Astrocyte (in vitro differentiated cells and primary cell): Measurements from ENCODE around the gene CHST11. TPM values are rescaled to one million over a fixed set of nuclear protein-coding genes. Genes with fewer than 3 reads are reported as not detected.
A peak's percentile ranks its signal among the peaks of the same experiment; 100 is the strongest.

Experiments
- DNase-seq: peaks from one replicate; pipeline ENCODE4 v3.0.0-alpha.2; 2010; ENCODE audit warnings: low read depth
- FAIRE-seq: peaks from 2 replicates; lab custom pipeline; 2011; peaks lifted over from hg19 to GRCh38; lab: Jason Lieb, UNC
- H2AFZ ChIP-seq: 2 replicates; pipeline ENCODE4 v1.6.0; 2012; ENCODE audit warnings: low read depth, low read length, inconsistent platforms
- H3K27ac ChIP-seq: 2 replicates; pipeline ENCODE4 v1.5.1; 2011; ENCODE audit warnings: low read depth, low read length, inconsistent platforms
- H3K27me3 ChIP-seq: 2 replicates; pipeline ENCODE4 v1.6.0; 2011; ENCODE audit warnings: low read length, inconsistent platforms; ENCODE audit not compliant: insufficient read depth
- H3K36me3 ChIP-seq: 2 replicates; pipeline ENCODE4 v1.5.1; 2011; ENCODE audit warnings: low read length, inconsistent platforms; ENCODE audit not compliant: insufficient read depth
- H3K4me1 ChIP-seq: 2 replicates; pipeline ENCODE4 v1.5.1; 2011; ENCODE audit warnings: low read length, inconsistent platforms; ENCODE audit not compliant: insufficient read depth
- H3K4me2 ChIP-seq: 2 replicates; pipeline ENCODE4 v1.6.0; 2012; ENCODE audit warnings: low read length, inconsistent platforms
- H3K4me3 ChIP-seq: 2 replicates; pipeline ENCODE4 v1.5.1; 2011; ENCODE audit warnings: low read depth, mild to moderate bottlenecking, low read length, inconsistent platforms; ENCODE audit not compliant: insufficient read depth
- H3K79me2 ChIP-seq: 2 replicates; pipeline ENCODE4 v1.6.0; 2012; ENCODE audit warnings: mild to moderate bottlenecking, low read length, inconsistent platforms; ENCODE audit not compliant: insufficient read depth
- H3K9ac ChIP-seq: 2 replicates; pipeline ENCODE4 v1.6.0; 2012; ENCODE audit warnings: mild to moderate bottlenecking, low read length, inconsistent platforms
- H3K9me3 ChIP-seq: 2 replicates; pipeline ENCODE4 v1.5.1; 2012; ENCODE audit warnings: low read depth, mild to moderate bottlenecking, low read length, inconsistent platforms; ENCODE audit not compliant: insufficient read depth
- H4K20me1 ChIP-seq: 2 replicates; pipeline ENCODE4 v1.6.0; 2012; ENCODE audit warnings: low read length, inconsistent platforms; ENCODE audit not compliant: insufficient read depth
- H3K27ac Mint-ChIP-seq: one replicate; pipeline ENCODE4 v1.8.0; 2021; ENCODE audit warnings: mild to moderate bottlenecking, mixed read lengths; ENCODE audit not compliant: unreplicated experiment
- H3K27me3 Mint-ChIP-seq: one replicate; pipeline ENCODE4 v1.8.0; 2021; ENCODE audit warnings: low read depth, mixed read lengths; ENCODE audit not compliant: unreplicated experiment
- H3K36me3 Mint-ChIP-seq: one replicate; pipeline ENCODE4 v1.8.0; 2021; ENCODE audit warnings: low read depth, mixed read lengths; ENCODE audit not compliant: unreplicated experiment
- H3K4me1 Mint-ChIP-seq: one replicate; pipeline ENCODE4 v1.8.0; 2021; ENCODE audit warnings: low read depth, mixed read lengths; ENCODE audit not compliant: unreplicated experiment
- H3K4me3 Mint-ChIP-seq: one replicate; pipeline ENCODE4 v1.8.0; 2021; ENCODE audit warnings: mild to moderate bottlenecking, moderate library complexity, mixed read lengths; ENCODE audit not compliant: unreplicated experiment
- H3K9me3 Mint-ChIP-seq: one replicate; pipeline ENCODE4 v1.8.0; 2021; ENCODE audit warnings: mild to moderate bottlenecking, mixed read lengths; ENCODE audit not compliant: unreplicated experiment
- CTCF ChIP-seq: IDR thresholded peaks from 2 replicates; pipeline ENCODE4 v1.5.1; 2011; ENCODE audit warnings: low read depth, mild to moderate bottlenecking, inconsistent platforms, low read length, moderate library complexity; ENCODE audit not compliant: insufficient read depth
- EZH2 ChIP-seq: IDR thresholded peaks from 2 replicates; pipeline ENCODE4 v1.6.1; 2012; ENCODE audit warnings: mild to moderate bottlenecking, low read length, inconsistent platforms; ENCODE audit not compliant: insufficient read depth
- total RNA-seq: library from RNA; stranded (reverse); gene quantifications from 2 replicates; pipeline ENCODE4 v1.2.1, GENCODE V29; 2021

Gene CHST11
- total RNA-seq, 1 donor from 2014 or later, result 30.2 TPM

GRCh38 chr12:104579718-104580495 lies 123.2 kb downstream of the CHST11 start:
- DNase-seq, result peak; percentile 51
- no peak overlapping the region for H3K4me2 ChIP-seq
- H3K79me2 ChIP-seq, result peaks cover 41% of the 10 kb centered on the region
- H3K9me3 Mint-ChIP-seq, result no peaks in the 10 kb centered on the region
- no peaks in the 10 kb centered on the region for H3K27me3 Mint-ChIP-seq
- H3K4me3 Mint-ChIP-seq, result no peak overlapping the region
- H4K20me1 ChIP-seq, result no peaks in the 10 kb centered on the region
- H3K9me3 ChIP-seq, result no peaks in the 10 kb centered on the region
- FAIRE-seq, result no peak
- no peak overlapping the region for H3K27ac ChIP-seq
- H3K27me3 ChIP-seq, result no peaks in the 10 kb centered on the region
- TF ChIP-seq CTCF, result no peak
- no peak for TF ChIP-seq EZH2
- H3K9ac ChIP-seq, result no peak overlapping the region
- H3K4me1 ChIP-seq, result peaks cover 37% of the 10 kb centered on the region
- no peaks in the 10 kb centered on the region for H3K36me3 ChIP-seq
- peaks cover 52% of the 10 kb centered on the region for H3K4me1 Mint-ChIP-seq
- H3K27ac Mint-ChIP-seq, result peak overlapping the region; percentile 77
- H3K4me3 ChIP-seq, result no peak overlapping the region
- H2AFZ ChIP-seq, result no peak overlapping the region
- H3K36me3 Mint-ChIP-seq, result no peaks in the 10 kb centered on the region

- H3K9me3 Mint-ChIP-seq, result peaks cover 4% of the 10 kb centered on the region
- Histone ChIP-seq H3K36me3 (no peaks in the 10 kb centered on the region), H3K27me3 (no peaks in the 10 kb centered on the region), H3K9me3 (no peaks in the 10 kb centered on the region), H3K27ac (no peak overlapping the region), H3K4me3 (no peak overlapping the region), H3K79me2 (peaks cover 38% of the 10 kb centered on the region), H3K9ac (no peak overlapping the region), H3K4me2 (no peak overlapping the region), H3K4me1 (peaks cover 35% of the 10 kb centered on the region), H4K20me1 (no peaks in the 10 kb centered on the region), H2AFZ (no peak overlapping the region)
- peaks cover 2% of the 10 kb centered on the region for H3K36me3 Mint-ChIP-seq
- DNase-seq (no peak), FAIRE-seq (no peak)
- no peak overlapping the region for H3K27ac Mint-ChIP-seq
- TF ChIP-seq CTCF, result no peak
- no peak for TF ChIP-seq EZH2
- no peaks in the 10 kb centered on the region for H3K27me3 Mint-ChIP-seq
- H3K4me1 Mint-ChIP-seq, result peaks cover 57% of the 10 kb centered on the region
- H3K4me3 Mint-ChIP-seq, result no peak overlapping the region
Observed at GRCh38 chr12:104581005-104581570, 124.3 kb downstream of the CHST11 start.

GRCh38 chr12:104582739-104583138 lies 126.0 kb downstream of the CHST11 start:
- TF ChIP-seq EZH2 (no peak), CTCF (no peak)
- no peak overlapping the region for H3K27ac ChIP-seq
- no peak overlapping the region for H3K4me3 Mint-ChIP-seq
- peaks cover 2% of the 10 kb centered on the region for H3K36me3 Mint-ChIP-seq
- no peak overlapping the region for H3K9ac ChIP-seq
- FAIRE-seq, result no peak
- H3K4me1 Mint-ChIP-seq, result peaks cover 50% of the 10 kb centered on the region
- no peaks in the 10 kb centered on the region for H3K27me3 Mint-ChIP-seq
- no peaks in the 10 kb centered on the region for H4K20me1 ChIP-seq
- DNase-seq, result no peak
- H3K36me3 ChIP-seq, result no peaks in the 10 kb centered on the region
- no peaks in the 10 kb centered on the region for H3K9me3 ChIP-seq
- no peak overlapping the region for H2AFZ ChIP-seq
- peaks cover 28% of the 10 kb centered on the region for H3K4me1 ChIP-seq
- H3K79me2 ChIP-seq, result peaks cover 46% of the 10 kb centered on the region
- no peak overlapping the region for H3K4me3 ChIP-seq
- H3K27me3 ChIP-seq, result no peaks in the 10 kb centered on the region
- no peak overlapping the region for H3K4me2 ChIP-seq
- no peak overlapping the region for H3K27ac Mint-ChIP-seq
- peaks cover 4% of the 10 kb centered on the region for H3K9me3 Mint-ChIP-seq
